Stimulated activated naive CD4-positive, alpha-beta T cell (primary cell): ENCODE data around the gene CCDC167.
"Not testable (repeated sequence)": the region's sequence is repeated elsewhere in the genome, so short reads cannot be mapped to it uniquely, and the experiment has no call there.

Experiments
- DNase-seq, 6 experiments: peaks; one replicate each; lab custom pipeline; 2025; lab: John Stamatoyannopoulos, UW

The CCDC167 gene

GRCh38 chr6:37473364-37474095 lies 26.2 kb downstream of the CCDC167 start:
- no peak for DNase-seq

- no peak for DNase-seq
These were observed 32.0 kb downstream of the CCDC167 start for GRCh38 chr6:37467718-37468117.

- no peak for DNase-seq
These were observed 36.6 kb downstream of the CCDC167 start for GRCh38 chr6:37463110-37463509.

- no peak for DNase-seq
These were observed 38.9 kb downstream of the CCDC167 start for GRCh38 chr6:37460805-37461204.

GRCh38 chr6:37459981-37460800 lies 39.5 kb downstream of the CCDC167 start:
- no peak for DNase-seq

- DNase-seq, result no peak
These were observed 42.7 kb downstream of the CCDC167 start for GRCh38 chr6:37456816-37457560.

- no peak for DNase-seq
These were observed 43.6 kb downstream of the CCDC167 start for GRCh38 chr6:37456126-37456525.

- no peak for DNase-seq
These were observed 45.1 kb downstream of the CCDC167 start for GRCh38 chr6:37454420-37455140.

GRCh38 chr6:37452522-37452921 lies 47.2 kb downstream of the CCDC167 start:
- no peak for DNase-seq

- no peak for DNase-seq
These were observed 48.1 kb downstream of the CCDC167 start for GRCh38 chr6:37451441-37452193.

- no peak for DNase-seq
These were observed 49.7 kb downstream of the CCDC167 start for GRCh38 chr6:37449984-37450383.

GRCh38 chr6:37443216-37443542 lies 56.5 kb downstream of the CCDC167 start:
- not testable (repeated sequence) for DNase-seq

- DNase-seq, result no peak
These were observed 57.1 kb downstream of the CCDC167 start for GRCh38 chr6:37442416-37443215.

GRCh38 chr6:37441651-37442050 lies 58.0 kb downstream of the CCDC167 start:
- DNase-seq, result no peak

GRCh38 chr6:37438930-37439329 lies 60.8 kb downstream of the CCDC167 start:
- DNase-seq, result no peak

GRCh38 chr6:37435816-37436215 lies 63.9 kb downstream of the CCDC167 start:
- no peak for DNase-seq

GRCh38 chr6:37435373-37435772 lies 64.3 kb downstream of the CCDC167 start:
- no peak for DNase-seq

- DNase-seq, result peak in 5 of 6 experiments; percentile 5 to 61 (median 58)
These were observed 65.9 kb downstream of the CCDC167 start for GRCh38 chr6:37433657-37434271.
